GM21723 (cell line): Measurements from ENCODE around the gene CDH22.

Experiments
- ATAC-seq: cut with Tn5 transposase; IDR thresholded peaks from one replicate; pipeline ENCODE4 v1.9.1; 2021; ENCODE audit warnings: mild to moderate bottlenecking, moderate library complexity; ENCODE audit not compliant: unreplicated experiment

CDH22 gene

GRCh38 chr20:46217583-46217982 is 90.7 kb downstream of the CDH22 start:
- ATAC-seq = no peak

GRCh38 chr20:46216770-46217464 is 91.4 kb downstream of the CDH22 start:
- no peak for ATAC-seq

- ATAC-seq = no peak
Observed at GRCh38 chr20:46215913-46216707, 92.2 kb downstream of the CDH22 start.

- no peak for ATAC-seq
Observed at GRCh38 chr20:46214824-46215488, 93.3 kb downstream of the CDH22 start.

- no peak for ATAC-seq
Observed at GRCh38 chr20:46213946-46214823, 94.1 kb downstream of the CDH22 start.

- ATAC-seq = no peak
Observed at GRCh38 chr20:46212876-46213275, 95.4 kb downstream of the CDH22 start.

GRCh38 chr20:46212252-46212651 is 96.0 kb downstream of the CDH22 start:
- ATAC-seq = no peak

GRCh38 chr20:46211331-46211722 is 97.0 kb downstream of the CDH22 start:
- no peak for ATAC-seq

- no peak for ATAC-seq
Observed at GRCh38 chr20:46210672-46211330, 97.5 kb downstream of the CDH22 start.

GRCh38 chr20:46209930-46210671 is 98.2 kb downstream of the CDH22 start:
- no peak for ATAC-seq

GRCh38 chr20:46207793-46208192 is 100.5 kb downstream of the CDH22 start:
- ATAC-seq = no peak

- no peak for ATAC-seq
Observed at GRCh38 chr20:46206992-46207549, 101.2 kb downstream of the CDH22 start.

GRCh38 chr20:46206025-46206424 is 102.3 kb downstream of the CDH22 start:
- ATAC-seq = no peak

GRCh38 chr20:46205349-46205748 is 102.9 kb downstream of the CDH22 start:
- ATAC-seq = no peak

- ATAC-seq = no peak
Observed at GRCh38 chr20:46204594-46205186, 103.6 kb downstream of the CDH22 start.

GRCh38 chr20:46203510-46203837 is 104.8 kb downstream of the CDH22 start:
- ATAC-seq = no peak

- no peak for ATAC-seq
Observed at GRCh38 chr20:46202766-46203509, 105.4 kb downstream of the CDH22 start.
